NCI-H1092 (cell line): Measurements from ENCODE around the gene CYP21A2.
"Not testable (repeated sequence)": the region's sequence is repeated elsewhere in the genome, so short reads cannot be mapped to it uniquely, and the experiment has no call there.

Experiments
- DNase-seq: peaks from one replicate; lab custom pipeline; 2025; lab: John Stamatoyannopoulos, UW

CYP21A2 gene

GRCh38 chr6:32035283-32036013 lies 2.8 kb upstream of the CYP21A2 start:
- DNase-seq: not testable (repeated sequence)

- DNase-seq: not testable (repeated sequence)
These were observed 1.1 kb upstream of the CYP21A2 start for GRCh38 chr6:32037136-32037535.

DNA sequence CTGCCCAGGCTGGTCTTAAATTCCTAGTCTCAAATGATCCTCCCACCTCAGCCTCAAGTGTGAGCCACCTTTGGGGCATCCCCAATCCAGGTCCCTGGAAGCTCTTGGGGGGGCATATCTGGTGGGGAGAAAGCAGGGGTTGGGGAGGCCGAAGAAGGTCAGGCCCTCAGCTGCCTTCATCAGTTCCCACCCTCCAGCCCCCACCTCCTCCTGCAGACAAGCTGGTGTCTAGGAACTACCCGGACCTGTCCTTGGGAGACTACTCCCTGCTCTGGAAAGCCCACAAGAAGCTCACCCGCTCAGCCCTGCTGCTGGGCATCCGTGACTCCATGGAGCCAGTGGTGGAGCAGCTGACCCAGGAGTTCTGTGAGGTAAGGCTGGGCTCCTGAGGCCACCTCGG lies 663 bp downstream of the CYP21A2 start:
- not testable (repeated sequence) for DNase-seq

DNA sequence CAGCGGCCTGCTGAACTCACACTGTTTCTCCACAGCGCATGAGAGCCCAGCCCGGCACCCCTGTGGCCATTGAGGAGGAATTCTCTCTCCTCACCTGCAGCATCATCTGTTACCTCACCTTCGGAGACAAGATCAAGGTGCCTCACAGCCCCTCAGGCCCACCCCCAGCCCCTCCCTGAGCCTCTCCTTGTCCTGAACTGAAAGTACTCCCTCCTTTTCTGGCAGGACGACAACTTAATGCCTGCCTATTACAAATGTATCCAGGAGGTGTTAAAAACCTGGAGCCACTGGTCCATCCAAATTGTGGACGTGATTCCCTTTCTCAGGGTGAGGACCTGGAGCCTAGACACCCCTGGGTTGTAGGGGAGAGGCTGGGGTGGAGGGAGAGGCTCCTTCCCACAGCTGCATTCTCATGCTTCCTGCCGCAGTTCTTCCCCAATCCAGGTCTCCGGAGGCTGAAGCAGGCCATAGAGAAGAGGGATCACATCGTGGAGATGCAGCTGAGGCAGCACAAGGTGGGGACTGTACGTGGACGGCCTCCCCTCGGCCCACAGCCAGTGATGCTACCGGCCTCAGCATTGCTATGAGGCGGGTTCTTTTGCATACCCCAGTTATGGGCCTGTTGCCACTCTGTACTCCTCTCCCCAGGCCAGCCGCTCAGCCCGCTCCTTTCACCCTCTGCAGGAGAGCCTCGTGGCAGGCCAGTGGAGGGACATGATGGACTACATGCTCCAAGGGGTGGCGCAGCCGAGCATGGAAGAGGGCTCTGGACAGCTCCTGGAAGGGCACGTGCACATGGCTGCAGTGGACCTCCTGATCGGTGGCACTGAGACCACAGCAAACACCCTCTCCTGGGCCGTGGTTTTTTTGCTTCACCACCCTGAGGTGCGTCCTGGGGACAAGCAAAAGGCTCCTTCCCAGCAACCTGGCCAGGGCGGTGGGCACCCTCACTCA lies 1.4 kb downstream of the CYP21A2 start:
- DNase-seq: not testable (repeated sequence)

DNA sequence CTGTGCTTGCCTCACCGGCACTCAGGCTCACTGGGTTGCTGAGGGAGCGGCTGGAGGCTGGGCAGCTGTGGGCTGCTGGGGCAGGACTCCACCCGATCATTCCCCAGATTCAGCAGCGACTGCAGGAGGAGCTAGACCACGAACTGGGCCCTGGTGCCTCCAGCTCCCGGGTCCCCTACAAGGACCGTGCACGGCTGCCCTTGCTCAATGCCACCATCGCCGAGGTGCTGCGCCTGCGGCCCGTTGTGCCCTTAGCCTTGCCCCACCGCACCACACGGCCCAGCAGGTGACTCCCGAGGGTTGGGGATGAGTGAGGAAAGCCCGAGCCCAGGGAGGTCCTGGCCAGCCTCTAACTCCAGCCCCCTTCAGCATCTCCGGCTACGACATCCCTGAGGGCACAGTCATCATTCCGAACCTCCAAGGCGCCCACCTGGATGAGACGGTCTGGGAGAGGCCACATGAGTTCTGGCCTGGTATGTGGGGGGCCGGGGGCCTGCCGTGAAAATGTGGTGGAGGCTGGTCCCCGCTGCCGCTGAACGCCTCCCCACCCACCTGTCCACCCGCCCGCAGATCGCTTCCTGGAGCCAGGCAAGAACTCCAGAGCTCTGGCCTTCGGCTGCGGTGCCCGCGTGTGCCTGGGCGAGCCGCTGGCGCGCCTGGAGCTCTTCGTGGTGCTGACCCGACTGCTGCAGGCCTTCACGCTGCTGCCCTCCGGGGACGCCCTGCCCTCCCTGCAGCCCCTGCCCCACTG lies 2.3 kb downstream of the CYP21A2 start:
- not testable (repeated sequence) for DNase-seq

DNA sequence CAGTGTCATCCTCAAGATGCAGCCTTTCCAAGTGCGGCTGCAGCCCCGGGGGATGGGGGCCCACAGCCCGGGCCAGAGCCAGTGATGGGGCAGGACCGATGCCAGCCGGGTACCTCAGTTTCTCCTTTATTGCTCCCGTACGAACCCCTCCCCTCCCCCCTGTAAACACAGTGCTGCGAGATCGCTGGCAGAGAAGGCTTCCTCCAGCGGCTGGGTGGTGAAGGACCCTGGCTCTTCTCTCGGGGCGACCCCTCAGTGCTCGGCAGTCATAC lies 2.8 kb downstream of the CYP21A2 start:
- DNase-seq: not testable (repeated sequence)

DNA sequence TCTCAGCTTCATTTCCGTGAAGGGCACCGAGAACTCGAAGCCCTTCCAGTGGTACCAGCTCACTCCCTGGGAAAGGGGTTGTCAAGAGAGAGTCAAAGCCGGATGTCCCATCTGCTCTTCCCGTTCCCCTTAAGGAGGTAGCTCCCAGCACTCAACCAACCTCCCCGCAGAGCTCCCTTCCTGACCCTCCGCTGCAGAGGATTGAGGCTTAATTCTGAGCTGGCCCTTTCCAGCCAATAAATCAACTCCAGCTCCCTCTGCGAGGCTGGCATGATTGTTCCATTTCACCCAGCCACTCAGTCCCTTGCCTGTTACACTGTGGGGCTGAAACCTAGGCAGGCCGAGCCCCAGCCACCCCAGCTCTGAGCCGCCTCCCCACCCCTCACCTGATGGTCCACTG lies 3.2 kb downstream of the CYP21A2 start:
- DNase-seq: not testable (repeated sequence)

- DNase-seq: not testable (repeated sequence)
These were observed 4.1 kb downstream of the CYP21A2 start for GRCh38 chr6:32042276-32042675.

- DNase-seq: not testable (repeated sequence)
These were observed 5.6 kb downstream of the CYP21A2 start for GRCh38 chr6:32043589-32044380.

- not testable (repeated sequence) for DNase-seq
These were observed 6.7 kb downstream of the CYP21A2 start for GRCh38 chr6:32044916-32045315.

- no peak for DNase-seq
These were observed 7.7 kb downstream of the CYP21A2 start for GRCh38 chr6:32045811-32046449.

DNA sequence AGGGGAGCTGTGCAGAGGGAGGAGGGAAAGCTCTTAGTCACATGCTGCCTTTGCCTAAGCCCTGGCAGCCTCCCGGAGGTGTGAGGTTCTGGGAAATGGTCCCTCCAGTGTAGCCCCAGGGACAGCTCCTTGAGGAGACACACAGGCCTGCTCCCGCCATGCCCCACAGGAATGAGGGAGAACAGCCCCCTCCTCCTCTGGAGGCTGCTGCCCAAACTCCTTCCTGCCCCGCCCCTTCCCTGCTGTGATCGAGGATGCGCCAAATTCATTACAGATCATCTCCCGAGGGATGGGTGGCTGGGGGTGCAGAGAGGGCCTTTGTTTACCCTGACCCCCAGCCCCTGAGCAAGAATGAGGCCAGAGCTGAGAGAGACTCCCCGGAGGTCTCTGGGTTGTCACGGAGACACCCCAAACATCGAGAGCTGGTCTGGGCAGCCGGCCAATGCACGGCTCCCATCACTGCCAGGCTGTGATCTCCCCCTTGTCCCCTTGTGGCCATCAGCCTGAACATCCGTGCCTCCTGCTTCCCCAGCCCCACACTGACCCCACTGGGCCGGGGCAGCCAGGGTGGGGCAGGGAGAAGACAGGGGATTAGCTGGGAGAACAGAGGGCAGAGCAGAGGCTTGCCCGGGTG lies 8.4 kb downstream of the CYP21A2 start:
- peak; percentile 16 for DNase-seq

GRCh38 chr6:32047084-32047478 lies 8.9 kb downstream of the CYP21A2 start:
- DNase-seq: no peak

DNA sequence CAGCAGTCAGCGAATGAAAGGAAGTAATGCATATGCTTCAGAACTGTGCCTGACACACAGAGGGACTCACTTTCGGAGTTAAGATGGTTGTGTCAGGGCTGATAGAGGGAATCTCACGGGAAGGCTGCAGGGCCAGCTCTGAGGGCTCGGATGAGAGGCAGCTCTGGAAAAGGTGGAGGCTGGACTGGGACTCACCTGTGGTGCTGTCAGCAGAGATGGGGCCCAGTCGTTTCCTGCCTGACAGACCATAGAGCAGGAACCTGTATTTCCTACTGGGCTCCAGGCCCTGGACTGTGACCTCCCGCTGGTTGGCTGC lies 9.3 kb downstream of the CYP21A2 start:
- DNase-seq: no peak

DNA sequence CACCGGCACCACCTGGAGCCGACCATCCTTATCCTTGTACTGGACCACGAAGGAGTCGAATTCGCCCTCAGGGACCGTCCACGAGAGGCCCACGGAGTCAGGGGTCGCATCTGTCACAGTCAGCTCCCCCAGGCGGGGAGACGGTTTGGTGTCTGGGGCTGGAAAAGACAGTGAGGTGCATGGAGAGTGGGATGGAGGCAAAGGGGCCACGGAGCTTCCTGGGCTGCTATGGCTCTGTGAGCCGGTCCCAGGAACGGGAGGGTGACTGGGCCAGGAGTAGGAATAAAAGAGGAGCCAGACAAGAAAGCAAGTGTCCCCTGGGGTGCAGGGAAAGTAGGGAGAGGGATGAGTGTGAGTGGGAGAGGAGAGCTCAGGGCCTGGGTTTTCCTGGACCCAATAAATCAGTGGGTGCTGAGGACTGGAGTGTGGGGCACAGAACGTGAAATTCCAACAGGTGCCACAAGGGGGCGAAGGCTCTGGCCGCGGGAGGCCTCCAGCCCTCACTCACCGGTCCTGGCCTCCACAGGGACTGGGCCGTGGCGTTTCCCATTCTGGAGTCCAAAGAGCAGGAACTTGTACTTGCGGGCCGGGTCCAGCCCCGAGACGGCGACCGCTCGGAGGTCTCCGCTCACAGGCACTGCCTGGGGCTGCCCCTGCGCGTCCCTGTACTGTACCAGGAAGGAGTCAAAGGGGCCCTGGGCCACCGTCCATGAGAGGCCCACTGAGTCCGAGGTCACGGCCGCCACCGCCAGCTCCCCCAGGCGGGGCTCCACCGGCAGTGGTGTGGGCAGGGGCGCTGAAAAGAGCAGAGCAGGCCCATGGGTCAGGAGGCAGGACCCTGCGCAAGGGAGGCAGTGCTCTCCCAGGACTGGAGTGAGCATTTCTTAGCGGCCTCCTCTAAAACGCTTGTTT lies 9.9 kb downstream of the CYP21A2 start:
- DNase-seq: peak; percentile 1

DNA sequence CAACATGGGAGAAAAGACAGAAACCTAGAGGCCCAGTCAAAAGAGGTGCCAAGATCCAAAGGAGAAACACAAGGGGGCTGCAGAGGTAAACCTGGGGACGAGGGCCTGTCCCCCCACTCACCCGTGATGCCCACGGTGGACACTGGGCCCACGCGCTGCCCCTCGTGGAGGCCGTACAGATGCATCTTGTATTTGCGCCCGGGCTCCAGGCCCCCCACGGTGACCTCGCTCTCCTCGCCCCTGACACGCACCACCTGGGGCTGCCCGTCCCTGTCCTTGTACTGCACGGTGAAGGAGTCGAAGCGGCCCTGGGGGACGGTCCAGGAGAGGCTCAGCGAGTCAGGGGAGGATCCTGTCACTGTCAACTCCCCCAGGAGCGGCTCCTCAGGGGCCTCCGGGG lies 10.9 kb downstream of the CYP21A2 start:
- DNase-seq: not testable (repeated sequence)

GRCh38 chr6:32049736-32050135 lies 11.5 kb downstream of the CYP21A2 start:
- not testable (repeated sequence) for DNase-seq

GRCh38 chr6:32050562-32050961 lies 12.3 kb downstream of the CYP21A2 start:
- no peak for DNase-seq

- DNase-seq: not testable (repeated sequence)
These were observed 14.4 kb downstream of the CYP21A2 start for GRCh38 chr6:32052626-32053025.

DNA sequence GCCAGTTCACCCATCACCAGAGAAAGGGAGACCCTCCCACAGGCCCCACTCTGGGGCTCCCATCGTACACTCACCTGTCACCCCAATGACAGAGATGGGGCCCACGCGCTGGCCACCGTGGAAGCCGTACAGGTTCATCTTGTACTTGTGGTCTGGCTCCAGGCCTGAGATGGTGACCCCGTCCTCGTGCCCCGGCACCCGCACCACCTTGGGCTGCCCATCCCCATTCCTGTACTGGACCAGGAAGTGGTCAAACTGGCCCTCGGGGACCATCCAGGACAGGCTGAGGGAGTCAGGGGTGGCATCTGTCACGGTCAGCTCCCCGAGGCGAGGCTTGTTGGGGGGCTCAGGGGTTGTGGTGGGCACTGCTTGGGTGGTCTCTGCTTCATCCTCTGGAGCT lies 15.1 kb downstream of the CYP21A2 start:
- DNase-seq: not testable (repeated sequence)
